Midbrain (tissue), 1 donor: Measurements from ENCODE around the gene PRG3.
"Not testable (repeated sequence)": the region's sequence is repeated elsewhere in the genome, so short reads cannot be mapped to it uniquely, and the experiment has no call there.

ENCODE experiments used
- DNase-seq: peaks from one replicate; lab custom pipeline; 2025; lab: John Stamatoyannopoulos, UW

The PRG3 gene

GRCh38 chr11:57336856-57337255, 44.1 kb downstream of the PRG3 start:
- not testable (repeated sequence) for DNase-seq

- DNase-seq, result no peak
These were observed 44.8 kb downstream of the PRG3 start for GRCh38 chr11:57336111-57336666.

GRCh38 chr11:57335343-57336110, 45.4 kb downstream of the PRG3 start, which contains the start of gene SSRP1:
Gene SSRP1, minus strand, starts transcription at chr11:57335892. Its CDS starts 771 bp downstream, at chr11:57335121.
- peak; percentile 92 for DNase-seq

- DNase-seq, result no peak
These were observed 46.0 kb downstream of the PRG3 start for GRCh38 chr11:57335023-57335342.

- DNase-seq, result no peak
These were observed 48.1 kb downstream of the PRG3 start for GRCh38 chr11:57332694-57333440.

- no peak for DNase-seq
These were observed 49.2 kb downstream of the PRG3 start for GRCh38 chr11:57331720-57332119.

GRCh38 chr11:57330029-57330428, 50.9 kb downstream of the PRG3 start:
- no peak for DNase-seq

- DNase-seq, result no peak
These were observed 53.2 kb downstream of the PRG3 start for GRCh38 chr11:57327721-57328120.
